Fibroblast of mammary gland (primary cell): ENCODE data around the gene CSK.

Source experiments
- DNase-seq: peaks from one replicate; pipeline ENCODE4 v3.0.0-alpha.2; 2010; ENCODE audit warnings: low read depth
- H3K4me3 ChIP-seq: 2 replicates; pipeline ENCODE4 v1.5.1; 2011; ENCODE audit warnings: low read depth, mild to moderate bottlenecking, low read length, moderate library complexity; ENCODE audit not compliant: control insufficient read depth
- CTCF ChIP-seq: conservative IDR thresholded peaks from 2 replicates; pipeline ENCODE4 v1.5.1; 2011; ENCODE audit warnings: low read depth, low read length, inconsistent platforms; ENCODE audit not compliant: control insufficient read depth, insufficient read depth

The CSK gene

GRCh38 chr15:74821091-74821789, 39.4 kb downstream of the CSK start:
- DNase-seq = no peak
- TF ChIP-seq CTCF = no peak
- no peak overlapping the region for H3K4me3 ChIP-seq

- no peak overlapping the region for H3K4me3 ChIP-seq
- TF ChIP-seq CTCF = no peak
- no peak for DNase-seq
Measured at GRCh38 chr15:74821790-74822158, 39.9 kb downstream of the CSK start.

- no peak overlapping the region for H3K4me3 ChIP-seq
- no peak for TF ChIP-seq CTCF
- no peak for DNase-seq
Measured at GRCh38 chr15:74822233-74822632, 40.4 kb downstream of the CSK start.

- no peak for DNase-seq
- H3K4me3 ChIP-seq = no peak overlapping the region
- TF ChIP-seq CTCF = no peak
Measured at GRCh38 chr15:74823324-74823723, 41.4 kb downstream of the CSK start.

GRCh38 chr15:74824976-74825375, 43.1 kb downstream of the CSK start:
- H3K4me3 ChIP-seq = no peak overlapping the region
- TF ChIP-seq CTCF = no peak
- DNase-seq = no peak

GRCh38 chr15:74825866-74826265, 44.0 kb downstream of the CSK start:
- DNase-seq = no peak
- no peak overlapping the region for H3K4me3 ChIP-seq
- TF ChIP-seq CTCF = no peak

- no peak for DNase-seq
- TF ChIP-seq CTCF = no peak
- no peak within 1 kb of the TSS for H3K4me3 ChIP-seq
Measured at GRCh38 chr15:74826364-74826819, 44.5 kb downstream of the CSK start, which contains the start of gene CPLX3. CPLX3 (plus strand) TSS chr15:74826627; CDS start chr15:74826704, 77 bp downstream.
